ENCODE data around the gene C22orf39.

C22orf39 gene

GRCh38 chr22:19476023-19476422 lies 28.5 kb upstream of the C22orf39 start:
- DNase-seq: no peak

GRCh38 chr22:19473578-19473977 lies 26.1 kb upstream of the C22orf39 start:
- DNase-seq: no peak

- no peak for DNase-seq
These were observed 24.7 kb upstream of the C22orf39 start for GRCh38 chr22:19472233-19472632.

GRCh38 chr22:19471572-19471971 lies 24.1 kb upstream of the C22orf39 start:
- DNase-seq: no peak

DNA sequence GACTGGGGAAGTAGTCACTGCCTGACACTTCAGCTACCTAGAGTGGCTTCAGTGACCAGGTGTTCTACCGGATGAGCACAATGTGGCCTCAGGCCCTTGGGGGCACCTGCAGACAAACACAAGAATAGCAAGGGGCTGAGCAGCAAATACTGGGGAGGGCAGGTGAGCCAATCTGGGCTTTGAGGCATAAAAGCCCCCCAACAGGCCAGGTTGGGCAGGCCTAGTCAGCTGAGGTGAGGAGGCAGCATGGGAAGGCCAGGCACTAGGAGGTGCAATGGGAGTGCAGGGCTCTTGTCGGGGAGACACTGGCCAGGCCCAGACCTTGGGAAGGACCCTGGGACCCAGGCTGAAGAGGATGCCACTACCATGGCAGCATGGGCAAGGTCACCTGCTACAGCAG lies 22.5 kb upstream of the C22orf39 start:
- no peak for DNase-seq

GRCh38 chr22:19469421-19469820 lies 21.9 kb upstream of the C22orf39 start:
- DNase-seq: no peak

DNA sequence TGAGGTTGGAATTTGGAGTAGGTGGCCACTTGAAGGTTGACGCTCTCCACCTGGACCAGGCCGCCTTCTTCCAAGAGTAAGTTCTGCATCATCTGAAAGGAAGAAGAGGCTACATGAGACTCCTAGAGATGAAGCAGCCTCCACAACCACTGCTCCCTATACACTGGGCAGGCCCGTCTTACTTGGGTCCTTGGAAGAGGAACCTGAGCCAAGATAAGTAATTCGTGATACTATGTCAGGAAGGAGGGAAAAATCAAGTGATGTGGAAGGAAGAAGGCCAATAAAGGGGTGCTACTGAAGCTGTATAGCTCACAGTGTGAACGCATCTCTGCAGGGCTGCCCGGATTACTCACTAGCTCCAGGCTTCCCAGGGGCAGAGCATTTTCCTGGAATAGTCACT lies 20.4 kb upstream of the C22orf39 start:
- no peak for DNase-seq

DNA sequence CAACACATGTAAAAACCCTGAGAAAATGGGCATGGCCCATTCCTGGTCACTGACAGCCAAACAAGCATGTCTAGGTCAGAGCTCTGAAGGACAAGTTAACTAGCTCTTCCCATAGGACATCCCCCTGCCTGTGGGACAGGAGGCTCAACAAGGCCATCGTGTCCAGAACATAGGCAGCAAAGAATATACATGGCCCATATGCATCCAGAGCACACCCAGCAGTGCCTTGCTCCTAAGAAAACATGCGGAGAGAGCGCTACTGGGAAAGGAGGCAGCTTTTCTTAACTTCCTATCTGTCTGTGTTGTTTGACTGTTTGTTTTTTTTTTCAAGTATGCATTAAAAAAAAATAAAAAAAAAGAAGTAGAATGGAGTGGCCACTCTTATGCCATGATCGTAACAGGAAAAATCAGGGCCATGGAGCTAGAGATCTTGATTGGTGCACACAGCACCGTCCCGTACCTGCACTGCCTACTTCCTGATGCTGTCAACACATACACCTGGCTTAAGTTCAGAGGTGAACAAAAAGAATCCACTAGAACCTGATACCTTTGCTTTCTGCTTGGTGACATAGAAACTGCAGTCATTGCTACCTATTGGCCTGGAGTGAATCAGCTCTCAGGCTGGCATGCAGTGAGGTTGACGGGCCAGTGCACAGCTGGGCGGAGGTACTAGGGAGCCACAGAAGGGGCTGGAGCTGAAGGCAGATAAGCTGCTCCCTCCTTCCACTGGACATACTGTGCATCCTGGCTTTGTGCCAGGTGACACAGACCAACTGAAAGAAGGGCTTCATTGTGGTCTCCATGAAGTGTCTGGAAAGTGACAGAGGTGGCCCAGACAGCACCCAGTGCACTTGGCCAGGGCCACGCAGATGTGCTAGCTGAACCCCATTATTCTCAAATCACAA lies 19.6 kb upstream of the C22orf39 start:
- no peak for DNase-seq

- DNase-seq: no peak
These were observed 18.7 kb upstream of the C22orf39 start for GRCh38 chr22:19466126-19466716.

GRCh38 chr22:19464975-19465374 lies 17.5 kb upstream of the C22orf39 start:
- DNase-seq: no peak

DNA sequence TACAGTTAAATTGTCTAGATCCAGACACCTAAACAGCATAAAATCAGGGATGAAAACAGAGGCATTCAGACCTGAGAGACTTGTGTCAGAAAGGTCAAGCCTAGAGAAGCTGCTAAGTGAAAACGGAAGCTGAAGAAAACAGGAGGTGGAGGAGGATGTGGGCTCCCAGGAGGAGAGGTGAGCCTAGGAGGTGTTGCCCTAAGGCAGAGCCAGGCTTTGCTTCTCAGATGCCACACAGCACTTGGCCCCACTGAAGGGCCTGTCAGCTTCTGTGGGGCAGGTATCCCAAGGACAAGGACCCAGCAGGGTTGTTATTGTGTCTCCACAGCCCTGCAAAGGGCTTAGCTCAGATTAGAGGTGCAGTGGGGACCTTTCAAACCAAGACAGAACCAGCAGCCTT lies 17.0 kb upstream of the C22orf39 start:
- no peak for DNase-seq

DNA sequence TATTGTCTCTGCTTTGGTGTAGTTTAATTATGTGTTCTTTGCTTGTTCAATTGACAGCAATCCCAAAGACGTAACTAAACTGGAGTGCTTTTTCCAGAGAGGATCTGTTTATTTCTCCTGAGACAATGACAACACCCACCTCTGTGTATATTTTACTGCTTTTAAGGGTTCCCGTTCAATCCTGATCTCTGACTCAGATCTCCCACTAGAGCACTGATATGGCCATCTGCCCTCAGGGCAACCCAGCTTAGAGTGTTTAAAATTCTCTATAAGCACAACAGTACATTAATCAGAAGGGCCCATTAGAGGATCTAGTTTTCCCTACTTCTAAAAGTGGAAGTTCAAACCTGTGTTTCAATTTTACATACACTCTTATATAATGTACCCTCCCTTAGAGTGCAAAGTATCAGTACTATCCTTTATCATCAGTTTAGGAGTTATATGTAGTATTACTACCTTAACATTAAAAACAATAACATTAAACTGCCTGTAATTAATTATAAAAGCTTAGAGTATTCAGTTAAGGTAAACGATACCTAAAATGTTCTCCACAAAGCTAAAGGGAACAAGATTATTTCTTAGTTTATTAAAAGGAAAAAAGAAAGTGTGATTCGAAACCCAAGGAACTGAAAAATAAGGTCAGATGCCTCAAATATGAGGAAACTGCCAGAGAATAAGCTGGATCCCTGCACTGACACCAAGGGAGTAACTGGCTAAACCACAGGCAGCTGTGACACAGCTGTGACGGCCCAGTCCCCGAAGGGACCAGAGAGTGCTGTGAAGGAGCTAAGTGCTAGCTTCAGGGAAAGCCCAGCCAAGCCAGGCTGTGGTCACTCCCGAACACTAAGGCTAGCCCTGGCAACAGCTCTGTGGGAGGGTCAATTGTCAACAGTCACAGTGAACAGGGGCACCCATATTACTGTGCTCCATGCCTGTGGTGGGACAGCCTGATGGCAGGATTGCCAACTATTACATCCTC lies 16.3 kb upstream of the C22orf39 start:
- no peak for DNase-seq

GRCh38 chr22:19463008-19463407 lies 15.5 kb upstream of the C22orf39 start:
- no peak for DNase-seq

GRCh38 chr22:19461506-19461905 lies 14.0 kb upstream of the C22orf39 start:
- DNase-seq: no peak

DNA sequence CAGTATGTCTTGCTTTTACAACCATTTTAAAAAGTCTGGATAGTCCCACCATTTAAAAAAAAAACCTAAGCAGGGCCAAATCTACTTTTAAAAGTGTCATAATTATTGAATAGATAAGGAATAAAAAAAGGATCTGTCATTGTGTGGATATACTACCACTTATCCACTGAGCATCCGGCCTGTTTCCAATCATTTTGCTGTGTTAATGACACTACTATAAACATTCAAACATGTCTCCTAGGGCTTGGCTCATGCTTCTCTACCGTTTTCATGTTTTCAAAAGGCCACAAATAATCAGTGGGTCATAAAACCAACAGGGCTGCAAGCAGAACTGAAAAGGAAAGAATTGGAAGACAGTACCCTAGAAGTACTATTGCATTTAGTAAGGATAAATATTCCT lies 12.5 kb upstream of the C22orf39 start:
- DNase-seq: no peak

GRCh38 chr22:19457828-19458428 lies 10.4 kb upstream of the C22orf39 start:
- no peak for DNase-seq

GRCh38 chr22:19456541-19456940 lies 9.0 kb upstream of the C22orf39 start:
- no peak for DNase-seq

DNA sequence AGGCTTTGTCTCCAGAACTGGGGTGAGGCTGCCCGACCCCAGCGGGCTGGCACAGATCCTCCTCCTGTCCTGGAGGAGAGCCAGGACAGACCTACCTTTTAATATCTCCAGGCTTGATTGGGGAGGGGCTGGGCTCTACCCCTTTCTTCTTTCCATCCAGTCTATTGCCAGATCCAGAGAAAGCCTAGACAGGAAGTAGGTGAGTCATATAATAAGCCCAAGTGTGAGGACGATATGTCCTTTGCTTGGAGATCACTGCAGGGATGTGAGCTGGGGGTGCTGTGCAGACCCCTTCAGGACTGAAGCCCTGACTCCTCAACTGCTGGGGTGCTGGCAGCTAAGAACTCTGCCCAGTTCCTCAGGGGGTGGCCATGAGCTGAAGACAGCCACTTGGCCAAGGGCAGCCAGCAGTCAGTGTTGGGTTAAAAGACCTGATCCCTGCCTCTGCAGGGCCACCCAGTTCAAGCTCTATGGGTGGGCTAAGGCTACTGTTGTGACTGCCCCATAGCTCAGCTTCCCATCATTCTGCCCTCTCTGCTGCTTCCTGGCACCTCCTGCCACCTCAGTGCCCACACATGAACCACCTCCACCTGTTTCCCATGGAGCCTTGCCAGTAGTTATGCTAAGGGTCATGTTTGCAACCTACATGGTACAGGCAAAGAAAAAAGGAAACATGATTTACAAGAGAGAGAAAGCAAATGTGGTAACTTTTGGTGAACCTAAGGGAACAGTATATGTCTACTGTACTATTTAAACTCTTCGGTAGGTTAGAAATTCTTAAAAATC lies 8.3 kb upstream of the C22orf39 start:
- DNase-seq: no peak

GRCh38 chr22:19455033-19455432 lies 7.5 kb upstream of the C22orf39 start:
- no peak for DNase-seq

- DNase-seq: no peak
These were observed 6.6 kb upstream of the C22orf39 start for GRCh38 chr22:19454156-19454555.

DNA sequence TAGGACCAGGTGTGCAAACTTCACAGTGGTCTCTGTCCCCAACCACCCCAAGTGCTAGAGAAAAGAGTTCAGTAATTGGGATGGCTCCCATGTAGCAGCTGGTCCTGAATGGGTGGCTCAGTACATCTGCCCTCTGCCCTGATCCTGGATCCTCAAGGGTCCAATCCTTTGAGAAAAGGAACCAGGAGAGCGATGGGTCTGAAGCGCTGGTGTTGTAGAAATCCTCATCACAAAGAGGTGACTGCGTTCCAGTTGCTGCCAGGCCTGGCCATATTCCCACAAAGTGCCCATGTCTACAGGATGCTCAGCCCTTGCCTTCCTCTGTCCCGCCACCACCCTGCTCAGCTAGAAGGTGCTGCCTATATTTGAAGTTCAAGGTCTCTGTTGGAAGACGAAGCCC lies 6.2 kb upstream of the C22orf39 start:
- no peak for DNase-seq

DNA sequence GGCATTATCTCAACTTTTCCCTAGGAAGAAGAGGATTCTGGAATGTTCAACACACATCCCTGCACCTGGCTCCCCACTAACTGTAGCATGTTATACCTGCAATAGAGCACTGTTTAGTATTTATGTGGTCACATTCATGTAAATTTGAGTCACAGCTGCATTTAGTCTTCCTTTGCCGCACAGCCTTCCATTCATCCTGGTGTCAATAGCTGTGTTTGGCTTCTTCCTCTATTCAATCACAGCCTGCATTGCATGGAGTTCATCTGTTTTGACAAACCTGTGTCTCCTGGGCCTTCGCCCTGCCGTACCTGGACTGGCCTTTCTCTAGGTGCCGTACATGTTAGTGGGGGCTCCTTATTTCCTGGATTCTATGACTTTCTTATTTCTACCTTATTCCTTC lies 4.1 kb upstream of the C22orf39 start:
- no peak for DNase-seq
